Measurements from ENCODE around the gene PTPRN2. TPM values are rescaled to one million over a fixed set of nuclear protein-coding genes. Genes with fewer than 3 reads are reported as not detected.

PTPRN2 gene
- total RNA-seq, 1 donor from 2014 or later: 2.4 TPM

GRCh38 chr7:157650801-157651200 lies 936.8 kb downstream of the PTPRN2 start:
- TF ChIP-seq CTCF (IDR thresholded peaks at IDR 0.05; ENCODE audit: insufficient read depth, low read length, poor library complexity, severe bottlenecking): no peak
- Histone ChIP-seq H3K4me3 (ENCODE audit: low read depth, low read length) (no peak overlapping the region), H3K36me3 (ENCODE audit: control insufficient read depth, insufficient read depth, low read length) (no peaks in the 10 kb centered on the region), H3K27me3 (ENCODE audit: control insufficient read depth, insufficient read depth, low read length) (no peaks in the 10 kb centered on the region)
- no peak for DNase-seq (ENCODE audit: low read depth)

GRCh38 chr7:157650131-157650631 lies 937.4 kb downstream of the PTPRN2 start:
- Histone ChIP-seq H3K36me3 (ENCODE audit: control insufficient read depth, insufficient read depth, low read length) (no peaks in the 10 kb centered on the region), H3K4me3 (ENCODE audit: low read depth, low read length) (no peak overlapping the region), H3K27me3 (ENCODE audit: control insufficient read depth, insufficient read depth, low read length) (no peaks in the 10 kb centered on the region)
- TF ChIP-seq CTCF (IDR thresholded peaks at IDR 0.05; ENCODE audit: insufficient read depth, low read length, poor library complexity, severe bottlenecking): no peak
- DNase-seq (ENCODE audit: low read depth): no peak

DNA sequence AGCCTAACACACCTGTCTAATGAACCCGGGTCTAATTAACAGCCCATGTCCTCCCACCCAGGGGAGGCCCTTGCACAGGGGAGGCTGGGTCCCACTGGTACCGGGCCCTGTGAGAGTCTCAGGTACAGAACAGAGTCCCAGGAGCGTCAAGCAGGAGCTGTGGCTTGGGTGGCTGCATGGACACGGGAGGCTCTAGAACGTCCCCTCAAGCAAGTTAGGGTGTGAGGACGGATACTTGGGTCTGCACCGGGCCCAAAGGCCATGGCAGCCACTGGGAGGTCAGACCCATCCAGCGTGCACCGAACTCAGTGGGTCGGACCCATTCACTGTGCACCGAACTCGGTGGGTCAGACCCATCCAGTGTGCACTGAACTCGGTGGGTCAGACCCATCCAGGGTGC lies 941.1 kb downstream of the PTPRN2 start:
- no peak overlapping the region for H3K4me3 ChIP-seq (ENCODE audit: low read depth, low read length)
- no peak for TF ChIP-seq CTCF (IDR thresholded peaks at IDR 0.05; ENCODE audit: insufficient read depth, low read length, poor library complexity, severe bottlenecking)
- H3K27me3 ChIP-seq (ENCODE audit: control insufficient read depth, insufficient read depth, low read length): no peaks in the 10 kb centered on the region
- H3K36me3 ChIP-seq (ENCODE audit: control insufficient read depth, insufficient read depth, low read length): no peaks in the 10 kb centered on the region
- DNase-seq (ENCODE audit: low read depth): no peak

GRCh38 chr7:157645539-157645938 lies 942.1 kb downstream of the PTPRN2 start:
- TF ChIP-seq CTCF (IDR thresholded peaks at IDR 0.05; ENCODE audit: insufficient read depth, low read length, poor library complexity, severe bottlenecking): no peak
- no peak for DNase-seq (ENCODE audit: low read depth)
- Histone ChIP-seq H3K27me3 (ENCODE audit: control insufficient read depth, insufficient read depth, low read length) (no peaks in the 10 kb centered on the region), H3K4me3 (ENCODE audit: low read depth, low read length) (no peak overlapping the region), H3K36me3 (ENCODE audit: control insufficient read depth, insufficient read depth, low read length) (no peaks in the 10 kb centered on the region)

DNA sequence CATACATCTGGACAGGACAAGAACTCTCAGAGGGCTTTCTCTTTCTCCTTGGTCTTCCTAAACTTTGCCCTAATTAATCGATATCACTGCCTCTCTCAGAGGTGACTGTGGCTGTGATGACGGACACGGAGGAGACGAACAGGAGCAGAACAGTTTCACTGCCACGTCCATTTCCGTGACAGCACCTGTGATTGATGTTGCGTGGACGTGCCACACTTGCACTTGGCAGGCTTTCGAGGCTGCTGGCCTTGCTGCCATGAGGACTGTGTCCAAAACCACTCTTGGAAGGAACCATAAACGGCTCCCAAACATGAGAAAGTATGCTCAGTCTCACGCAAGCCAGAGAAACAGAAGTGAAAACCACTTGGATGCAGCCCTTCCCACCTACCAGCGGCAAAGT lies 942.7 kb downstream of the PTPRN2 start:
- Histone ChIP-seq H3K27me3 (ENCODE audit: control insufficient read depth, insufficient read depth, low read length) (no peaks in the 10 kb centered on the region), H3K36me3 (ENCODE audit: control insufficient read depth, insufficient read depth, low read length) (no peaks in the 10 kb centered on the region), H3K4me3 (ENCODE audit: low read depth, low read length) (no peak overlapping the region)
- DNase-seq (ENCODE audit: low read depth): no peak
- TF ChIP-seq CTCF (IDR thresholded peaks at IDR 0.05; ENCODE audit: insufficient read depth, low read length, poor library complexity, severe bottlenecking): no peak

- H3K27me3 ChIP-seq (ENCODE audit: control insufficient read depth, insufficient read depth, low read length): no peaks in the 10 kb centered on the region
- no peaks in the 10 kb centered on the region for H3K36me3 ChIP-seq (ENCODE audit: control insufficient read depth, insufficient read depth, low read length)
- no peak for TF ChIP-seq CTCF (IDR thresholded peaks at IDR 0.05; ENCODE audit: insufficient read depth, low read length, poor library complexity, severe bottlenecking)
- no peak for DNase-seq (ENCODE audit: low read depth)
- no peak overlapping the region for H3K4me3 ChIP-seq (ENCODE audit: low read depth, low read length)
Observed at GRCh38 chr7:157643525-157643970, 944.1 kb downstream of the PTPRN2 start.

Data from kidney epithelial cell (primary cell).